Keratinocyte (primary cell): ENCODE measurements around the gene SCUBE2. TPM values are rescaled to one million over a fixed set of nuclear protein-coding genes. Genes with fewer than 3 reads are reported as not detected.

ENCODE experiments used
- DNase-seq: peaks from one replicate; pipeline ENCODE4 v3.0.0-alpha.2; 2011; ENCODE audit warnings: low read depth, missing footprints, low spot score
- FAIRE-seq: peaks from 2 replicates; lab custom pipeline; 2011; peaks lifted over from hg19 to GRCh38; lab: Jason Lieb, UNC
- H2AFZ ChIP-seq: 2 replicates; pipeline ENCODE4 v1.6.0; 2012; ENCODE audit warnings: low read length, control low read depth, inconsistent platforms; ENCODE audit not compliant: control insufficient read depth
- H3K27ac ChIP-seq: 2 replicates; pipeline ENCODE4 v1.5.1; 2011; ENCODE audit warnings: low read length; ENCODE audit not compliant: control insufficient read depth, insufficient read depth
- H3K27me3 ChIP-seq: 3 replicates; pipeline ENCODE4 v1.6.0; 2011; ENCODE audit warnings: low read length; ENCODE audit not compliant: control insufficient read depth, insufficient read depth; ENCODE audit errors: extremely low read depth
- H3K36me3 ChIP-seq, 2 experiments: 2 replicates in 1 of 2; 3 replicates in 1 of 2; pipeline ENCODE4 v1.5.1; 2011; ENCODE audit warnings: low read length in 2 of 2, mild to moderate bottlenecking in 1 of 2; ENCODE audit not compliant: control insufficient read depth in 2 of 2, insufficient read depth in 2 of 2; ENCODE audit errors: extremely low read depth in 1 of 2
- H3K4me1 ChIP-seq: 3 replicates; pipeline ENCODE4 v1.5.1; 2011; ENCODE audit warnings: low read length; ENCODE audit not compliant: control insufficient read depth, insufficient read depth; ENCODE audit errors: extremely low read depth
- H3K4me2 ChIP-seq: 3 replicates; pipeline ENCODE4 v1.6.0; 2011; ENCODE audit warnings: low read depth, low read length; ENCODE audit not compliant: control insufficient read depth, insufficient read depth; ENCODE audit errors: extremely low read depth
- H3K4me3 ChIP-seq, 3 experiments: fragments of 200-600 bp in 1 of 3; sonication (generic) in 1 of 3; 2 replicates in 2 of 3; 3 replicates in 1 of 3; pipeline ENCODE4 v1.5.1; 2011 to 2016; ENCODE audit warnings: low read length in 3 of 3, mild to moderate bottlenecking in 3 of 3, control low read depth in 2 of 3, inconsistent platforms in 1 of 3, low read depth in 1 of 3, mixed read lengths in 1 of 3, mixed run types in 1 of 3, moderate library complexity in 1 of 3; ENCODE audit not compliant: control insufficient read depth in 2 of 3, insufficient read depth in 2 of 3; ENCODE audit errors: extremely low read depth in 1 of 3
- H3K79me2 ChIP-seq: 2 replicates; pipeline ENCODE4 v1.6.0; 2012; ENCODE audit warnings: low read length; ENCODE audit not compliant: control insufficient read depth, insufficient read depth
- H3K9ac ChIP-seq: 3 replicates; pipeline ENCODE4 v1.6.0; 2011; ENCODE audit warnings: low read length; ENCODE audit not compliant: control insufficient read depth, insufficient read depth; ENCODE audit errors: extremely low read depth
- H3K9me1 ChIP-seq: 3 replicates; pipeline ENCODE4 v1.6.0; 2011; ENCODE audit warnings: low read length; ENCODE audit not compliant: control insufficient read depth, insufficient read depth; ENCODE audit errors: extremely low read depth
- H3K9me3 ChIP-seq: 2 replicates; pipeline ENCODE4 v1.5.1; 2012; ENCODE audit warnings: low read depth, low read length; ENCODE audit not compliant: control insufficient read depth
- H4K20me1 ChIP-seq: 3 replicates; pipeline ENCODE4 v1.6.0; 2011; ENCODE audit warnings: low read length; ENCODE audit not compliant: control insufficient read depth, insufficient read depth; ENCODE audit errors: extremely low read depth
- CTCF ChIP-seq, 3 experiments: IDR thresholded peaks in 1 of 3; conservative IDR thresholded peaks in 1 of 3; optimal IDR thresholded peaks in 1 of 3; 2 replicates in 2 of 3; 3 replicates in 1 of 3; pipeline versions ENCODE3 to v1.5.1; 2011; ENCODE audit warnings: low read length in 3 of 3, mild to moderate bottlenecking in 3 of 3, moderate library complexity in 2 of 3, control low read depth in 1 of 3, inconsistent platforms in 1 of 3; ENCODE audit not compliant: insufficient read depth in 2 of 3; ENCODE audit errors: extremely low read depth in 1 of 3
- EZH2 ChIP-seq: IDR thresholded peaks from one replicate; pipeline ENCODE4 v1.6.1; 2012; ENCODE audit warnings: inconsistent platforms, mild to moderate bottlenecking, low read length, moderate library complexity
- dilution Hi-C: fragments of 300-500 bp; cut with MboI; formaldehyde crosslinking; loops from one replicate; pipeline ENCODE4 v1.7.0; 2020; ENCODE audit warnings: low sequenced_read_pairs; ENCODE audit not compliant: extremely low pct_ligation_motif_present
- polyA plus RNA-seq, 5 experiments: library from polyadenylated mRNA; depleted of rRNA in 3 of 5; stranded (reverse) in 3 of 5; stranded (forward) in 1 of 5; unstranded in 1 of 5; fragments of >200 nt; gene quantifications; 1 replicate in 1 of 5; 2 replicates in 3 of 5; 3 replicates in 1 of 5; pipeline versions ENCODE4 v1.2.1 to v1.2.3, GENCODE V29; 2011 to 2012; ENCODE audit warnings: missing spikeins in 2 of 5, low read depth in 1 of 5, low replicate concordance in 1 of 5

SCUBE2 gene
- polyA plus RNA-seq, 1 donor (not counting 4 experiments of a cell fraction or from before 2014, with no cell fraction given) = 1.5 TPM

GRCh38 chr11:9008011-9008550 lies 83.3 kb downstream of the SCUBE2 start:
- TF ChIP-seq EZH2 = no peak
- TF ChIP-seq CTCF (optimal IDR thresholded peaks at IDR 0.05 in 1 of 3, IDR thresholded peaks at IDR 0.05 in 1 of 3, conservative IDR thresholded peaks at IDR 0.05 in 1 of 3; ENCODE audit: extremely low read depth in 1 of 3, insufficient read depth in 2 of 3, low read length in 3 of 3) = no peak
- dilution Hi-C loops = no loop called here
- H3K9me1 ChIP-seq = no peaks in the 10 kb centered on the region
- DNase-seq (no peak), FAIRE-seq (no peak)
- peaks cover 48% of the 10 kb centered on the region for H3K27me3 ChIP-seq
- H3K27ac ChIP-seq = no peak overlapping the region
- peaks cover 7% of the 10 kb centered on the region for H3K4me1 ChIP-seq
- H3K4me3 ChIP-seq = no peak overlapping the region
- no peak overlapping the region for H3K4me2 ChIP-seq
- no peaks in the 10 kb centered on the region for H3K9me3 ChIP-seq
- H3K79me2 ChIP-seq = no peaks in the 10 kb centered on the region
- no peaks in the 10 kb centered on the region for H4K20me1 ChIP-seq
- no peak overlapping the region for H2AFZ ChIP-seq
- H3K9ac ChIP-seq = no peak overlapping the region
- no peaks in the 10 kb centered on the region for H3K36me3 ChIP-seq

GRCh38 chr11:9005087-9005486 lies 86.3 kb downstream of the SCUBE2 start:
- Histone ChIP-seq H3K9me3 (no peaks in the 10 kb centered on the region), H3K27me3 (peaks cover 51% of the 10 kb centered on the region), H3K4me3 (no peak overlapping the region), H3K36me3 (no peaks in the 10 kb centered on the region), H2AFZ (no peak overlapping the region), H3K4me1 (peaks cover 19% of the 10 kb centered on the region), H3K9ac (no peak overlapping the region), H3K9me1 (no peaks in the 10 kb centered on the region), H3K27ac (no peak overlapping the region), H3K4me2 (no peak overlapping the region), H3K79me2 (no peaks in the 10 kb centered on the region), H4K20me1 (no peaks in the 10 kb centered on the region)
- FAIRE-seq (no peak), DNase-seq (no peak)
- no peak for TF ChIP-seq CTCF (optimal IDR thresholded peaks at IDR 0.05 in 1 of 3, IDR thresholded peaks at IDR 0.05 in 1 of 3, conservative IDR thresholded peaks at IDR 0.05 in 1 of 3; ENCODE audit: extremely low read depth in 1 of 3, insufficient read depth in 2 of 3, low read length in 3 of 3)
- no peak for TF ChIP-seq EZH2
- dilution Hi-C loops = no loop called here
